A673 (cell line): Measurements from ENCODE around the gene PLD4. TPM values are rescaled to one million over a fixed set of nuclear protein-coding genes. Genes with fewer than 3 reads are reported as not detected.

ENCODE experiments used
- BruUV-seq: library from RNA; stranded (reverse); fragments of 400-500 nt; replicated peaks from 2 replicates; lab custom pipeline; 2021; lab: Mats Ljungman, UMichigan
- CTCF ChIA-PET: fragments of 300-600 bp; sonication (Branson Sonifier 250); formaldehyde crosslinking; loops from one replicate; lab custom pipeline; 2022; ENCODE audit warnings: antibody characterized with exemption; lab: Charles Lee
- POLR2A ChIA-PET: fragments of 300-600 bp; sonication (Branson Sonifier 250); formaldehyde crosslinking; loops from one replicate; lab custom pipeline; 2022; ENCODE audit warnings: antibody characterized with exemption; ENCODE audit not compliant: low non-redundant PET; lab: Charles Lee
- DNase-seq: peaks from one replicate; pipeline ENCODE4 v3.0.0-alpha.2; 2015; ENCODE audit warnings: low spot score
- H3K27ac ChIP-seq: fragments of 200-600 bp; sonication (generic); 2 replicates; pipeline ENCODE4 v1.5.1; 2016; ENCODE audit warnings: mixed run types, low read depth, mild to moderate bottlenecking, mixed read lengths, antibody characterized with exemption, low read length; ENCODE audit not compliant: poor library complexity, severe bottlenecking
- H3K27me3 ChIP-seq: fragments of 200-600 bp; sonication (generic); replicated peaks from 2 replicates; pipeline ENCODE4 v1.6.1; 2017; ENCODE audit warnings: mixed run types, low read depth, mild to moderate bottlenecking, mixed read lengths, antibody characterized with exemption, low read length; ENCODE audit not compliant: insufficient read depth, poor library complexity
- H3K36me3 ChIP-seq: fragments of 200-600 bp; sonication (generic); 2 replicates; pipeline ENCODE4 v1.6.1; 2016; ENCODE audit warnings: mixed run types, mild to moderate bottlenecking, mixed read lengths, antibody characterized with exemption, low read length; ENCODE audit not compliant: insufficient read depth, poor library complexity, severe bottlenecking
- H3K4me1 ChIP-seq: fragments of 200-600 bp; sonication (generic); 2 replicates; pipeline ENCODE4 v1.6.1; 2017; ENCODE audit warnings: mixed run types, mild to moderate bottlenecking, mixed read lengths, antibody characterized with exemption, low read length; ENCODE audit not compliant: insufficient read depth, poor library complexity, severe bottlenecking
- H3K4me3 ChIP-seq: fragments of 200-600 bp; sonication (generic); 2 replicates; pipeline ENCODE4 v1.5.1; 2016; ENCODE audit warnings: low read depth, mixed run types, mild to moderate bottlenecking, mixed read lengths, low read length; ENCODE audit not compliant: poor library complexity, severe bottlenecking
- H3K9me3 ChIP-seq: fragments of 200-600 bp; sonication (generic); 2 replicates; pipeline ENCODE4 v1.6.1; 2016; ENCODE audit warnings: mixed run types, low read depth, mild to moderate bottlenecking, mixed read lengths, antibody characterized with exemption, low read length; ENCODE audit not compliant: poor library complexity, severe bottlenecking
- CTCF ChIP-seq: fragments of 300-800, 200-600 bp; sonication (generic); conservative IDR thresholded peaks from 2 replicates; pipeline ENCODE4 v1.5.1; 2017; ENCODE audit warnings: low read depth, mild to moderate bottlenecking, antibody characterized with exemption, low read length, moderate library complexity, mixed read lengths
- EZH2 ChIP-seq: fragments of 200-600 bp; sonication (generic); IDR thresholded peaks from 2 replicates; pipeline ENCODE4 v1.6.1; 2017; ENCODE audit warnings: borderline replicate concordance, low read depth, mild to moderate bottlenecking, mixed read lengths, antibody characterized with exemption, low read length; ENCODE audit not compliant: poor library complexity, severe bottlenecking
- intact Hi-C: fragments of 100-400 bp; cut with micrococcal nuclease; formaldehyde crosslinking; loops from one replicate; pipeline ENCODE4 v1.10.0; 2022; ENCODE audit not compliant: unreplicated experiment
- total RNA-seq: library from RNA; stranded (reverse); gene quantifications from 2 replicates; pipeline ENCODE4 v1.2.3, GENCODE V29; 2021

Gene PLD4
- total RNA-seq, 1 experiment from 2014 or later, result not detected

GRCh38 chr14:104955396-104955770 is 30.7 kb downstream of the PLD4 start:
- no TSS peak for BruUV-seq
- CTCF ChIA-PET, result no interaction called here
- Histone ChIP-seq H3K9me3 (no peaks in the 10 kb centered on the region), H3K36me3 (no peaks in the 10 kb centered on the region), H3K27me3 (peaks cover 6% of the 10 kb centered on the region), H3K4me3 (no peak overlapping the region), H3K4me1 (no peaks in the 10 kb centered on the region), H3K27ac (no peak overlapping the region)
- POLR2A ChIA-PET, result no interaction called here
- intact Hi-C loops, result no loop called here
- TF ChIP-seq EZH2 (no peak), CTCF (no peak)
- no peak for DNase-seq

GRCh38 chr14:104956290-104956890 is 31.7 kb downstream of the PLD4 start:
- Histone ChIP-seq H3K27ac (no peak overlapping the region), H3K4me1 (no peaks in the 10 kb centered on the region), H3K36me3 (no peaks in the 10 kb centered on the region), H3K4me3 (no peak overlapping the region), H3K27me3 (peaks cover 6% of the 10 kb centered on the region), H3K9me3 (no peaks in the 10 kb centered on the region)
- DNase-seq, result no peak
- BruUV-seq, result no TSS peak
- ChIA-PET POLR2A (no interaction called here), CTCF (interaction anchor here (0.6 kb wide), 1 partner anchor 62 kb away, joined by 5 read pairs; no protein-coding TSS in a partner anchor)
- intact Hi-C loops, result no loop called here
- TF ChIP-seq CTCF (no peak), EZH2 (no peak)

GRCh38 chr14:104957146-104958113 is 32.8 kb downstream of the PLD4 start:
- no peak for TF ChIP-seq CTCF
- TF ChIP-seq EZH2, result no peak
- no TSS peak for BruUV-seq
- ChIA-PET POLR2A (no interaction called here), CTCF (interaction anchor here (0.6 kb wide), 1 partner anchor 61 kb away, joined by 5 read pairs; no protein-coding TSS in a partner anchor)
- Histone ChIP-seq H3K9me3 (no peaks in the 10 kb centered on the region), H3K36me3 (no peaks in the 10 kb centered on the region), H3K4me3 (no peak overlapping the region), H3K4me1 (no peaks in the 10 kb centered on the region), H3K27ac (no peak overlapping the region), H3K27me3 (peaks cover 6% of the 10 kb centered on the region)
- DNase-seq, result no peak
- intact Hi-C loops, result no loop called here
